Endothelial cell of umbilical vein (primary cell): Measurements from ENCODE around the gene TMC4. TPM values are rescaled to one million over a fixed set of nuclear protein-coding genes. Genes with fewer than 3 reads are reported as not detected.

Experiments
- BruUV-seq: library from RNA; stranded (reverse); fragments of 400-500 nt; replicated peaks from 2 replicates; lab custom pipeline; 2021; lab: Mats Ljungman, UMichigan
- CTCF ChIA-PET: fragments of 300-600, 350-600 bp; sonication (Branson Sonifier 250); formaldehyde crosslinking; loops from one replicate; lab custom pipeline; 2021; ENCODE audit warnings: antibody characterized with exemption, inconsistent platforms; lab: Charles Lee
- POLR2A ChIA-PET: fragments of 300-600, 350-600 bp; sonication (Branson Sonifier 250); formaldehyde crosslinking; loops from one replicate; lab custom pipeline; 2021; ENCODE audit warnings: antibody characterized with exemption, inconsistent platforms; lab: Charles Lee
- DNase-seq: peaks from one replicate; pipeline ENCODE4 v3.0.0-alpha.2; 2011; ENCODE audit warnings: low read depth, low spot score
- FAIRE-seq: peaks from 2 replicates; lab custom pipeline; 2011; peaks lifted over from hg19 to GRCh38; lab: Jason Lieb, UNC
- H2AFZ ChIP-seq: 2 replicates; pipeline ENCODE4 v1.6.0; 2012; ENCODE audit warnings: low read depth, low read length, control low read depth, inconsistent platforms
- H3K27ac ChIP-seq: 2 replicates; pipeline ENCODE4 v1.5.1; 2011; ENCODE audit warnings: low read depth, mild to moderate bottlenecking, control low read depth, low read length, moderate library complexity; ENCODE audit not compliant: insufficient read depth
- H3K27me3 ChIP-seq, 2 experiments: 2 replicates each; pipeline versions ENCODE4 v1.6.0 to v1.6.1; 2011; ENCODE audit warnings: low read length in 2 of 2, mixed read lengths in 1 of 2; ENCODE audit not compliant: control insufficient read depth in 2 of 2, insufficient read depth in 2 of 2
- H3K36me3 ChIP-seq, 2 experiments: 2 replicates in 1 of 2; 3 replicates in 1 of 2; pipeline ENCODE4 v1.5.1; 2011; ENCODE audit warnings: low read length in 2 of 2, mild to moderate bottlenecking in 1 of 2, moderate library complexity in 1 of 2; ENCODE audit not compliant: control insufficient read depth in 2 of 2, insufficient read depth in 2 of 2; ENCODE audit errors: extremely low read depth in 1 of 2
- H3K4me1 ChIP-seq: 3 replicates; pipeline ENCODE4 v1.5.1; 2011; ENCODE audit warnings: mild to moderate bottlenecking, low read length; ENCODE audit not compliant: control insufficient read depth, insufficient read depth; ENCODE audit errors: extremely low read depth
- H3K4me2 ChIP-seq: 2 replicates; pipeline ENCODE4 v1.6.1; 2011; ENCODE audit warnings: low read length, control low read depth, mixed read lengths; ENCODE audit not compliant: insufficient read depth
- H3K4me3 ChIP-seq, 3 experiments: fragments of 200-600 bp in 1 of 3; sonication (generic), shearing (Covaris generic) in 1 of 3; replicated peaks in 1 of 3; 2 replicates each; pipeline ENCODE4 v1.5.1; 2011 to 2016; ENCODE audit warnings: control low read depth in 3 of 3, low read length in 3 of 3, mild to moderate bottlenecking in 2 of 3, inconsistent platforms in 1 of 3, low read depth in 1 of 3, moderate library complexity in 1 of 3; ENCODE audit not compliant: insufficient read depth in 1 of 3
- H3K79me2 ChIP-seq: 2 replicates; pipeline ENCODE4 v1.6.0; 2012; ENCODE audit warnings: low read length, inconsistent platforms; ENCODE audit not compliant: control insufficient read depth, insufficient read depth
- H3K9ac ChIP-seq: replicated peaks from 2 replicates; pipeline ENCODE3; 2011; ENCODE audit warnings: low read length, control low read depth; ENCODE audit not compliant: insufficient read depth; ENCODE audit errors: extremely low read depth
- H3K9me1 ChIP-seq: replicated peaks from 3 replicates; pipeline ENCODE4 v1.6.0; 2011; ENCODE audit warnings: mild to moderate bottlenecking, low read length; ENCODE audit not compliant: control insufficient read depth, insufficient read depth; ENCODE audit errors: extremely low read depth
- H3K9me3 ChIP-seq: replicated peaks from 2 replicates; pipeline ENCODE4 v1.5.1; 2012; ENCODE audit warnings: low read length, inconsistent platforms; ENCODE audit not compliant: control insufficient read depth, insufficient read depth
- H4K20me1 ChIP-seq: replicated peaks from 2 replicates; pipeline ENCODE3; 2011; ENCODE audit warnings: mild to moderate bottlenecking, low read length; ENCODE audit not compliant: control insufficient read depth, insufficient read depth; ENCODE audit errors: extremely low read depth
- EZH2 ChIP-seq: IDR thresholded peaks from 2 replicates; pipeline ENCODE4 v1.6.1; 2012; ENCODE audit warnings: borderline replicate concordance, low read depth, mild to moderate bottlenecking, moderate library complexity, low read length, inconsistent platforms; ENCODE audit not compliant: severe bottlenecking
- FOS ChIP-seq: IDR thresholded peaks from 2 replicates; pipeline ENCODE4 v1.6.1; 2011; ENCODE audit warnings: mild to moderate bottlenecking, low read length, moderate library complexity, borderline replicate concordance; ENCODE audit not compliant: insufficient read depth
- GATA2 ChIP-seq: IDR thresholded peaks from 2 replicates; pipeline ENCODE4 v1.7.0; 2011; ENCODE audit warnings: low read depth, mild to moderate bottlenecking, moderate library complexity, mixed read lengths, low read length; ENCODE audit not compliant: insufficient read length, insufficient read depth
- JUN ChIP-seq: IDR thresholded peaks from 2 replicates; pipeline ENCODE4 v1.6.1; 2011; ENCODE audit warnings: borderline replicate concordance, low read depth; ENCODE audit not compliant: insufficient read length, insufficient read depth
- MYC ChIP-seq: IDR thresholded peaks from one replicate; pipeline ENCODE4 v1.6.1; 2011; ENCODE audit warnings: mild to moderate bottlenecking, low read depth, low read length
- POLR2A ChIP-seq: IDR thresholded peaks from 2 replicates; pipeline ENCODE4 v1.6.1; 2012; ENCODE audit warnings: low read depth, mild to moderate bottlenecking, control low read depth, low read length
- POLR2AphosphoS5 ChIP-seq: IDR thresholded peaks from 2 replicates; pipeline ENCODE4 v1.6.1; 2012; ENCODE audit warnings: low read depth, mild to moderate bottlenecking, control low read depth, low read length, moderate library complexity; ENCODE audit not compliant: insufficient read depth
- dilution Hi-C: fragments of 300-500 bp; cut with MboI; formaldehyde crosslinking; loops from one replicate; pipeline ENCODE4 v1.15.0; 2019; ENCODE audit warnings: low sequenced_read_pairs; ENCODE audit not compliant: extremely low pct_ligation_motif_present
- intact Hi-C: fragments of 100-400 bp; cut with micrococcal nuclease; formaldehyde crosslinking; loops from one replicate; pipeline ENCODE4 v1.10.0; 2022
- polyA plus RNA-seq, 4 experiments: library from polyadenylated mRNA; depleted of rRNA in 3 of 4; stranded (reverse) in 3 of 4; unstranded in 1 of 4; fragments of >200 nt; gene quantifications; 2 replicates each; pipeline versions ENCODE4 v1.2.1 to v1.2.3, GENCODE V29; 2011 to 2012; ENCODE audit warnings: missing spikeins in 1 of 4
- total RNA-seq: library from RNA; stranded (reverse); gene quantifications from 2 replicates; pipeline ENCODE4 v1.2.3, GENCODE V29; 2021
- TF ChIP-seq, protein P1 (sequence below), 2 donors: IDR thresholded peaks; 1 replicate in 1 of 2; 2 replicates in 1 of 2; pipeline ENCODE4 v1.5.1; 2011; ENCODE audit warnings: low read length in 2 of 2, mild to moderate bottlenecking in 2 of 2, moderate library complexity in 2 of 2, control low read depth in 1 of 2, inconsistent platforms in 1 of 2, low read depth in 1 of 2; ENCODE audit not compliant: insufficient read depth in 1 of 2; ENCODE audit errors: extremely low read depth in 1 of 2
- TF ChIP-seq, protein P2 (sequence below): IDR thresholded peaks from 2 replicates; pipeline ENCODE4 v1.6.1; 2011; ENCODE audit not compliant: insufficient read depth, insufficient read length

TMC4 gene
- total and polyA plus RNA-seq, 2 donors (not counting 3 experiments of a cell fraction or from before 2014, with no cell fraction given) = 0.71 to 1.7 TPM

DNA sequence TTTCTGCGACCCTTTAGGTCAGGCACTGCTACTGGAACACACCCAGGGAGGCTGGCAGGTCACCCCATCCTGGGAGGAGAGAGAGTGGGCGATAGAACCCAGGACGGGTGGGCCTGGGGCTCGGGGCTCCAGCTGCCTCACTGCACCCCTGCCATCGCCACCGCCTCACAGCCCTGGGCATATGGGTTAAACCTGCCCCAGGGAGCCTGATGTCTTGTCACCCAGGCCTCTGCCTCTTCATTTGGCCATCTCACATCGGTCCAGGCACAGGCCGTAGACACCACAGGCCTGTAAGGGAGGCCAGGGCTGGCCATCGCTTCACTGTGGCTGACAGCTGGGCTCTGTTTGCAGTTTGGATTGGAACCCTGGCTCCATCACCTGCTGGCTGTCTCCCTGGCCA, 47.2 kb downstream of the TMC4 start:
- dilution Hi-C loops (no loop called here), intact Hi-C loops (no loop called here)
- no peaks in the 10 kb centered on the region for H3K9me1 ChIP-seq
- no peaks in the 10 kb centered on the region for H3K9me3 ChIP-seq
- H4K20me1 ChIP-seq = no peaks in the 10 kb centered on the region
- BruUV-seq = no TSS peak
- H3K27me3 ChIP-seq = no peaks in the 10 kb centered on the region
- H3K4me1 ChIP-seq = no peaks in the 10 kb centered on the region
- peaks cover 10 to 60% of the 10 kb centered on the region in 2 experiments for H3K36me3 ChIP-seq
- POLR2A ChIA-PET = no interaction called here
- H2AFZ ChIP-seq = no peak overlapping the region
- H3K79me2 ChIP-seq = no peaks in the 10 kb centered on the region
- H3K4me3 ChIP-seq = no peak overlapping the region
- H3K27ac ChIP-seq = no peak overlapping the region
- no peak overlapping the region for H3K4me2 ChIP-seq
- DNase-seq = no peak
- CTCF ChIA-PET = no interaction called here
- no peak overlapping the region for H3K9ac ChIP-seq
- no peak for FAIRE-seq
- no peak for TF ChIP-seq POLR2AphosphoS5
- TF ChIP-seq JUN = no peak
- TF ChIP-seq, protein P1, sequence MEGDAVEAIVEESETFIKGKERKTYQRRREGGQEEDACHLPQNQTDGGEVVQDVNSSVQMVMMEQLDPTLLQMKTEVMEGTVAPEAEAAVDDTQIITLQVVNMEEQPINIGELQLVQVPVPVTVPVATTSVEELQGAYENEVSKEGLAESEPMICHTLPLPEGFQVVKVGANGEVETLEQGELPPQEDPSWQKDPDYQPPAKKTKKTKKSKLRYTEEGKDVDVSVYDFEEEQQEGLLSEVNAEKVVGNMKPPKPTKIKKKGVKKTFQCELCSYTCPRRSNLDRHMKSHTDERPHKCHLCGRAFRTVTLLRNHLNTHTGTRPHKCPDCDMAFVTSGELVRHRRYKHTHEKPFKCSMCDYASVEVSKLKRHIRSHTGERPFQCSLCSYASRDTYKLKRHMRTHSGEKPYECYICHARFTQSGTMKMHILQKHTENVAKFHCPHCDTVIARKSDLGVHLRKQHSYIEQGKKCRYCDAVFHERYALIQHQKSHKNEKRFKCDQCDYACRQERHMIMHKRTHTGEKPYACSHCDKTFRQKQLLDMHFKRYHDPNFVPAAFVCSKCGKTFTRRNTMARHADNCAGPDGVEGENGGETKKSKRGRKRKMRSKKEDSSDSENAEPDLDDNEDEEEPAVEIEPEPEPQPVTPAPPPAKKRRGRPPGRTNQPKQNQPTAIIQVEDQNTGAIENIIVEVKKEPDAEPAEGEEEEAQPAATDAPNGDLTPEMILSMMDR (IDR thresholded peaks at IDR 0.05; ENCODE audit: extremely low read depth in 1 of 2, insufficient read depth in 1 of 2, low read depth in 1 of 2, low read length in 2 of 2) = no peak
- TF ChIP-seq POLR2A = no peak
- TF ChIP-seq GATA2 = no peak
- no peak for TF ChIP-seq EZH2
- TF ChIP-seq FOS = no peak
- no peak for TF ChIP-seq MYC
- TF ChIP-seq, protein P2, sequence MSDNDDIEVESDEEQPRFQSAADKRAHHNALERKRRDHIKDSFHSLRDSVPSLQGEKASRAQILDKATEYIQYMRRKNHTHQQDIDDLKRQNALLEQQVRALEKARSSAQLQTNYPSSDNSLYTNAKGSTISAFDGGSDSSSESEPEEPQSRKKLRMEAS = no peak
